Fibroblast of skin of back (primary cell): ENCODE measurements around the gene CBFA2T3.
"Not testable (repeated sequence)": the region's sequence is repeated elsewhere in the genome, so short reads cannot be mapped to it uniquely, and the experiment has no call there.

Experiments used
- DNase-seq: peaks from one replicate; pipeline ENCODE4 v3.0.0-alpha.2; 2013

The CBFA2T3 gene

DNA sequence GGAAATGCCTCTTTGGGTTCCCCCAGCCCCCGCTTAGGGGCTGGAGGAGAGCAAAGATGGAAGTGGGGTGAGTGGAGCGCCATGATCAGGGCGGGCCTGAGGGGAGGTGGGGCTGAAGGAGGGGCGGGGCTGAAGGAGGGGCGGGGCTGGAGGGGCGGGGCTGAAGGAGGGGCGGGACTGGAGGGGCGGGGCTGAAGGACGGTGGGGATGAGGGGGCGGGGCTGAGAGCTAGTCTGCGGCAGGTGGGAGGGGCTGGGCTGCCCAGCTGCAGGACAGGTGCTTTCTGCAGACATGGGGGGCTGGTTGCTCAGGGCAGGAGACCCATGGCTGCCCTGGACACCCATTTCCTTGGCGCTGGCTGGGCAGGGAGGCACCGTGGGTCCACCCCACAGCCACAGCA lies 71.4 kb downstream of the CBFA2T3 start:
- DNase-seq, result no peak

DNA sequence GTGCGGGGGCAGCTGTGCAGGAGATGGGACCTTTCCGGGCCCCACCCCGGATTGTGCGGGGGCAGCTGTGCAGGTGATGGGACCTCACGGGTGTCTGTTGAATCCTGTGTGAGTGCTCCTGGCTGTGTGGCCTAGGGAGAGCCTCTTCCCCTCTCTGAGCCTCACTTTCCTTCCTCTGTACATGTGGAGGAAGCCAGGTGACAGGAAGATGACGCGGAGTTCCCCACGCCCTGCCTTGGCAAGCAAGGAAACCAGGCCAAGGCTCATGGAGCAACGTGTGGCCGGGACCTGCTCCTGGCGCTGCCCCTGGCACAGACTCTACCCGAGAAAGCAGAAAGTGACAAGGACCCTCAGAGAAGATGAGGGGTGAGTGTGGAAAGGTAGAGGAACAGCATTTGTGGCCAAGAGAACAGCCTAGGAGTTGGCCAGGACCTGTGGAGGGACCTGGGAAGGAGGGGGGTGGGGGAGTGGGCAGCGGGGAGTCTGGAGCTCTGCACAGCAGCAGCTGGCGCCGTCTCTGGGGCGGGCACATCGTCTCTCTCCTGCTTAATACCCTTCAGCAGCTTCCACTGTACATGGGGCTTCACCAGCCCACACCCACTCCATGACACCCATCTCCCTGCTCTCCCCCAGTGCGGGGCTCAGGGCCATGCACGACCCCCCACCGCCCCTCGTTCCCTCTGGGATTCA lies 72.2 kb downstream of the CBFA2T3 start:
- DNase-seq, result no peak

DNA sequence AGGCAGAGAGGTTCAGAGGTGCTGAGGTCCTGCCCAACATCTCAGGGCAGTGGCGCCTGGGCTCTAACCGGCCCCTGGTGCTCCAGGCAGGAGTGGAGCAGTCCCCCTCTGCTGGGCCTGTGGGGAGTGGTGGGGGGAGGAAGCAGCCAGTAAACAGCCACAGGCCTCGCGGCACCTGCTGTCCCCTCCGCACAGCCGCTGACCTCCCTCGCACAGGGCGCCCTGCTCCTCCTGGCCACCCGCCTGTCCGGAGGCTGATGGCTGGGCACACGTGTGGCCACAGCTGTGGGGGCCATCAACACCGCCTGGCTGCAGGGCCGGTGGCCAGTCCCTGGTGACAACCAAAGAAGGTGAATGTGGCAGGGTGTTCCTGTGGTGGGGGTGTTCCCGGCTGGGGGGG lies 73.7 kb downstream of the CBFA2T3 start:
- DNase-seq, result no peak

DNA sequence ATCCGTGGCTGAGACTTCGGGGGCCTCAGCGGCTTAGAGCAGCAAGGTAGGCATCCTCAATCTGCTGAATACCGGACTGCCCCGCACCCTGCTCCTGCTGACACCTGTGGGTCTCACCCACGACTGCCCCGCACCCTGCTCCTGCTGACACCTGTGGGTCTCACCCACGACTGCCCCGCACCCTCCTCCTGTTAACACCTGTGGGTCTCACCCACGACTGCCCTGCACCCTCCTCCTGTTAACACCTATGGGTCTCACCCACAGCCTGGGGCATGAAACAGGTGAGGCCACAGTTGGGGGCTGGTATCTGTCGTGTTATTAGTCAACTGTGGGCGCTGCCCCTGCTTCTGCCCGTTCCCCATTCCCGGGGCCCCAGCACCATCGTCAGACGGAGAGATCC lies 74.3 kb downstream of the CBFA2T3 start:
- no peak for DNase-seq

DNA sequence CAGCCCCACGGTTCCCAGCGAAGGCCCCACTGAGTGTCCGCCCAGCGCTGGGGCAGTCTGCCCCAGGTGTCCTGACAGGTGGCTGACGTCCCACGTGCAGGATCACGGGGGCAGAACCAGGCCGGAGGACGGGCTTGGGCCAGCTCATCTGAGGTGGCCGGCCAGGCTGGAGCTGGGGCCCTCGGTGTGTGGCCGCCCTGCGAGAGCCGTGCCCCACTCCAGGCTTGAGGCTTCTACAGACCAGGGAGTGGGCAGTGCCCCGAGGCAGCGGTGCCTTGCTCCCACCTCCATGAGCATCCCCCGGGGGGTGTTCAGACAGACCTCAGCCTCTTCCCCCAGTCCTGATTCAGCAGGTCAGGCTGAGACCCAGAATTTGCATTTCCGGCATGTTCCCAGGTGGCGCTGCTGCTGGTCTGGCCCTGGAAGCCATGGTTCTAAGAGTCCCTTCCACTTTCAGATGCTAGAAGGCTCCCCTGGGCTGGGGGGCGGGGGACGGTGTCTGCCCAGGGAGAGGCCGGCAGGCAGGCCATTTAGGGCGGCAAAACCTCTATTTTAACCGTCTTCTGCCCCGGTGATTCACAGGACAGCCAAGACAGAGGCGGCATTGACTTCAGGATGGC lies 75.2 kb downstream of the CBFA2T3 start:
- no peak for DNase-seq

DNA sequence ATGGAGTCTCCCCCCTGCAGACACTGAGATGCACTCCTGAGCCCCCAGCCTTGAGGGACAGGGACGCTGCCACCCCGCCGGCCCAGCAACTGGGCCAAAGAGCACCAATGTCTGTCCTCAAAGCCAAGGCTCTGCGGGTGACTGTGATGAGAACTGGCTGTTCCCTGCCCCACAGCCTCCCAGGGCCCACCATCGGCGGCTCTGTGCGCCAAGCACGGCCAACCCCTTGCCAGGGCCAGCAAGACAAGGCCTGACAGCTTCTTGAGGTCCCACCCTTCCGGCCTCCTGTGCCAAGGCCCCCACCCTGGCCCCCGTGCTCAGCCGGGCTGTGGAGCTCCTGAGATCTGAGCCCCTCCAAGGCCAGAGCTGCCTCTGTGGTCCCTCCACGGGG lies 76.3 kb downstream of the CBFA2T3 start:
- DNase-seq, result no peak

DNA sequence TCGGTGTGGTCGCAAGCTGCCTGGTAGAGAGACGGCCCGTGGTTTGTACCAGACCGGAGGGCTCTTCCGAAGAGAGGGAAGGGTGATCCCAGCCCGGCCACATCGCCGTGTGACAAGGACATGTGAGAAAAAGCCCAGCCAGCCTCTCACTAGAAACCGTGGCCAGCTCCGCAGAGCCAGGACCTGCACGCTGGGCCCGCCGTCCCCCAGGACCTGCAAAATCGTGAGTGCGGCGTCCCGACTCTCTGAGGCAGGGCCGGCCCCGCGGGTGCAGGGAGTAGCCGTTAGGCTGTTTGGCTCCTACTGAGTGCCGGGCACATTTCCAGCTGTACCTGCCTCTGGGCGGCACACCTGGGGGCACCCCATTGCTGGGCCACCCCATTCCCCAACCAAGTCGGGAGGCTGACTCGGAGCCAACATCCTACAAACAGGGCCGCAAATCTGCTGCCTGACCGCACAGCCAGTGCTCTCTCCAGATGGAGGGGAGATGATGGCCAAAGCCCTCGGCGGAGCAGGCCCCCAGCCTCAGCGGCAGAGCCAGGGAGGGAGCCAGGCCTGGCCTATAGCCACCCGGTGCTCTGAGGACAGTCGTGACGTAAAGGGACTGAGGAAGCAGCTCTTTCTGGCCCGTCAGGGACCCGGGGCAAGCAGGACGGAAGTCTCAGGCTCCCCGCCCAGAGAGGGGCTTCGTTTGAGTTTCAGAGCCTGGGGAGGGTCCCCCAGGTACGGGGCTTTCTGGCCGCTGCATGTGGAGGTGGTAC lies 76.9 kb downstream of the CBFA2T3 start:
- DNase-seq, result no peak

DNA sequence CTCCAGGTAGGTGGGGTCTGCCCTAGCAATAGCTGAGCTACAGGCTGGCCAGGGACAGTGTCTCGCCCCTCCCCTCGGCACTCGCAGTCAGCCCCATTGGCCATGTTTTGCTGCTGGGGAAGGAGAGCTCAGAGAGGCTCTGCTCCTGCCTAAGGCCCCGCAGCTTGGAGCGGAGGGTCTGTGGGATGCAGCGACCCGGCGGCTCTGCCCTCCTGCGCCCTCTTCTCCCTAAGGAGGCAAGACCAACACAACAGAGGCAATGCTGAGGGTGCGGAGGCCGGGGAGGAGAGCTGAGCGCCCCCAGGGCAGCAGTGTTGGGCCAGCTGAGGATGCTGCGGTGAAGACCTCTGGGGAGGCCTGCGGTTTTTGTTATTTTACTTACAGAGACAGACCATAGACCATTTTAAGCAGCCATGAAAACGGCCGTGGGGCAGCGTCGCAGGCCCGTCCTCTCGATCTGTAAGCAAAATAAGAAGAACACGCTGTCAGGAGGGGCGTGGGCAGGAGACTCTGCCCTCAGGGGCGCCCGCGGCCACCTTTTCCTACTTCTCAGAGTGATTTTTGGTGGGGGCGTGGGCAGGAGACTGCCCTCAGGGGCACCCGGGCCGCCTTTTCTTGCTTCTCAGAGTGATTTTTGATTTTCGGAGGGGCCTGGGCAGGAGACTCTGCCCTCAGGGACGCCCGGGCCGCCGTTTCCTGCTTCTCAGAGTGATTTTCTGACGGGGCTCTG lies 79.1 kb downstream of the CBFA2T3 start:
- no peak for DNase-seq

DNA sequence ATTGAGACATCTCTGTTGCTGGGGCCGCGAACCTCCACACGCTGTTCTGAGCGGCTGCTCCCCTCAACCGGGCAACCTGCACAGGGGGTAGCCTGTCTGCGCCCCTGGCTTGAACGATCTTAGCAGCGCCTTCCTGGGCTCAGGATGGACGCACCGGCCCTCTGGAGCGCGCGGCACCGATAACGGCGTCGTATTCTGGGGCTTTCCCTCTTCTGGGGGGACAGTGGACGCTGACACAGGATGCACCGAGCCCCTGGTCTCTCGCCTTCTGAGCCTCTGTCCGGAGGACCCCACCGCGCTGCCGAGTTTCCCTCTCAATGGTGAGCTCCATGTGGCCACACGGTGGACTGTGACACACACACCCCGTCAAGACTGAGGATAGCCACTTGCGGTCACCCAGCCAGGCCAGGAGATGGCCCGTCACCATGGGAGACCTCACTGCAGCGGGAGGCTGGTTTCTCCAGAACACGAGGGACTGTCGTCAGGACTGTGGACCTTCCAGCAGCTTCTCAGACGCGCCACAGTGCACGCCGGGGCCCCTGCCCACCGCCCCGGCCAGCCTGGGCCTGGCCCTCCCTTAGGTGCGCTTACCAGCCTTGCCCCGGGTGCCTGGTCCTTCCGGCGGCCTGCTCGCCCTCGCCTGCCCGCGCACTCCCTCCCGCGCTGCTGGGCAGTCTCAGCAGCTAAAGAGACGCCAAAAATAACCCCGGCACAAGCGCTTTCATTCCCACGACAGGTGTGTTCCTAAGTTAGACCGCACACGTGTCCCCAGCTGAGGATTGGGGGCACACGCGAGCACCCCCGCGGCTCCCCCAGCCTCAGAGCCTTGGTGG lies 80.6 kb downstream of the CBFA2T3 start:
- DNase-seq, result no peak

DNA sequence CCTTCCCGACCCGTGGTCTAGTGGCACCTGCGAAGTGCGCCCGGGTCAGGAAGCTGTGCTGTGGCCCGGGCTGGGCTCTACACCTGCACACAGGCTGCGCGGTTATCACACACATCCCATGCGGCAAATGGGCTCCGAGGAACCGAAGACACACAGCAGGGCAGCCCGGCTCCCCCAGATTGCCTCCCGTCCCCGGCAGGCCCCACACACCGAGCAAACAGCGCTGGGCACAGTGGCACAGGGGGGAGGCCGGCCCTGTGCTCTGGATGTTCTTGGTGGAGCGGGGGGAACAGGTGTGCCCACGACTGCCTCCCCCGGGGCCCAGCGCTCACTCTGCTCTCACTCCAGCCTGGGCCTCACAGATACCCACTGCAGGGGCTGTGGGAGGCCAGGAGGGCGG lies 81.7 kb downstream of the CBFA2T3 start:
- no peak for DNase-seq

DNA sequence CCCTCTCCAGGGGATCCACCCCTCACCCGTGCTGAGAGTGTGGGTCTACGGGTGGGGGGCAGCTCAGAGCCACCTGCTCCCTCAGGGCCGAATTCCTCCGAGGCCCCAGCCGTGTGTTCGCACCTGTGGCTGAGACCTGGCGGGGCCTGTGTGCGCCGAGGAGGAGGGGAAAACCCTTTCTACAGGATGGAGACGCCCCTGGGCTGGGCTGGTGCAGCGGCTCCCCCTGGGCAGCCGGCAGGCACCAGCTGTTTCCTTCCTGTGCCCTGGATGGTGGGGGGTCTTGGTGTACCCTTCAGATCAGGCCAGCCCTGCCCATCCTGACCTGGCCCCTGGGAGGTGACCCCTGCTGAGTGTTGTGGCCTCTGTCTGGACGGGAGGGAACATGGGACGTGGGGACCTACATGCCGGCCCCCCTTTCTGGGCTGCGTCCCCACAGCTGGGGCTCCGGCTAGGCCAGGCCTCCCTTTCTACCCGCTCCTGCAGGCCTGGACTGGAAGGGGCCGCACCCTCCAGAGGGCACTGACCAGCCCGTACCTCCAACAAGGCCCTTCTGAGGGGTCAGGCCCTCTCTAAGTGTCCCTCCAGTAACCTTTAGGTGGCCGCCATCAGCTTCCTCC lies 82.2 kb downstream of the CBFA2T3 start:
- no peak for DNase-seq

DNA sequence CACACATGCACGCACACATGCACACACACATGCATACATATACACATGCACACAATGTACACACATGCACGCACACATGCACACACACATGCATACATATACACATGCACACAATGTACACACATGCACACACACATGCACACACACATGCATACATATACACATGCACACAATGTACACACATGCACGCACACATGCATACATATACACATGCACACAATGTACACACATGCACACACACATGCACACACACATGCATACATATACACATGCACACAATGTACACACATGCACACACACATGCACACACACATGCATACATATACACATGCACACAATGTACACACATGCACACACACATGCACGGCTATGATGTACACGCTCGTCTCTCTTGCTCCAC lies 82.7 kb downstream of the CBFA2T3 start:
- DNase-seq, result not testable (repeated sequence)

DNA sequence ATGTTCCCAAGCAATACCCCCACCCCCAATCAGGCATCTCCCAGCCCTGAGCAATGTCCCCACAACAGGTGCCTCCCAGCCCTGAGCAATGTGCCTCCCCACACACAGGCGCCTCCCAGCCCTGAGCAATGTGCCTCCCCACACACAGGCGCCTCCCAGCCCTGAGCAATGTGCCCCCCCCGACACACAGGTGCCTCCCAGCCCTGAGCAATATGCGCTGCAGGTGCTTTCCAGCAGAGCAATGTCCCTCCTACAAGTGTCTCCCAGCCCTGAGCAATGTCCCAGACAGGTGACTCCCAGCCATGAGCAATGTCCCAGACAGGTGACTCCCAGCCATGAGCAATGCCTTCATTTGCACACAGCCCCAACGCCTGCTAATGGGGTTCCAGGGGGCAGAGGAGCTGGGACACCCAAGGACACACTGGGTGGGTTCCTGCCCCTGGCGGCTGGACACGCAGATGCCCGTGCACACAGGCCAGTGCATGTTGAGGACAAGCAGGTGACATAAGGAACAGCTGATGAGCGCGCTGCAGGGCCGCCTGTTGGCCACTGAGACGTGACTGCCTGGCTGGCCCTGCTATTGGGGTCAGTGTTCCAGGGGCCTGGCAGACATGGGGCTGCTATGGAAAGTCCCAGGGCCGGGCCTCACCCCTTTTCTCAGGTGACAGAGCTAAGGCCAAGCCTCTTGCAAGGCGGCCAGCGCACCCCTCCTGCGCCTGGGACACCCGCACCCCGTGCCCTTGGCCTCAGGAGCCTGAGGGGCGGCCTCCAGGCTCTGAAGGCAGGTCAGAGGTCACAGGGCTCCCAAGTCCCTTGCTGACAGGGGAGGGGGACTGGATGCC lies 83.7 kb downstream of the CBFA2T3 start:
- no peak for DNase-seq

DNA sequence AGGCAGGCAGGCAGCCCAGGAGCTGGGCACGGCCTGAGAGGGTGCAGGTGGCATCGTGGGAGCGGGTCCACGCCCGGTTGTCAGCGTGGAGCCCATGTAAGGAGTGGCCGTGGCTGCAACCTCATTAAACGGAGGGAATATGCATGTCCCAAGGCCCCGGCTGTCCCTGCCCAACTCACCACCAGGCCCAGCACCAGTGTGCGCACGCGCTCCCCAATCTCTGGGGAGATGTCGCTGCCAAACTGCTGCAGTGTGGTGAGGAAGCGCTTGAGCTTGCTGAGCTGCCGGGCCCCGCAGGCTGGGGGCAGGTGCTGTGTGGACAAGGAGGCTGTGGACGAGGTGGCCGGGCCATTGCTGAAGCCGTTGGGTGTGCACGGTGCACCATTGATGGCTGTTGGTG lies 84.9 kb downstream of the CBFA2T3 start:
- no peak for DNase-seq

DNA sequence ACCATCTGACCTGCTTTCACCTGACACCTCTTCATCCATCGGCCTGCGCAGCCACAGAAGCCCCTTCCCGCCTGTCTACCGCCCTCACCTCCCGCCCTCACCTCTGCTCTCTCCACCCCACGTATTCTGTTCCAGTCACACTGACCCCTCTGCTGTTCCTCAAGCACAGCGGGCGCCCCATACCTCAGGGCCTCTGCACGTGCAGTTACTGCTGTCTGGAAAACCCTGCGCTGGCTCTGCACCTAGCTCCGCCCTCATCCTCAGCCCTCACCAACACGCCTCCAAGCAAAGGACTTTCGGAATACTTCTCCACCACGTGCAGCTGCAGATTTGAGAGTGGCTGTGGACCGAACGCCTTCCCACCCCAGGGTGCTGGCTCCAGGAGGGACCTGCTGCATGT lies 85.9 kb downstream of the CBFA2T3 start:
- no peak for DNase-seq

DNA sequence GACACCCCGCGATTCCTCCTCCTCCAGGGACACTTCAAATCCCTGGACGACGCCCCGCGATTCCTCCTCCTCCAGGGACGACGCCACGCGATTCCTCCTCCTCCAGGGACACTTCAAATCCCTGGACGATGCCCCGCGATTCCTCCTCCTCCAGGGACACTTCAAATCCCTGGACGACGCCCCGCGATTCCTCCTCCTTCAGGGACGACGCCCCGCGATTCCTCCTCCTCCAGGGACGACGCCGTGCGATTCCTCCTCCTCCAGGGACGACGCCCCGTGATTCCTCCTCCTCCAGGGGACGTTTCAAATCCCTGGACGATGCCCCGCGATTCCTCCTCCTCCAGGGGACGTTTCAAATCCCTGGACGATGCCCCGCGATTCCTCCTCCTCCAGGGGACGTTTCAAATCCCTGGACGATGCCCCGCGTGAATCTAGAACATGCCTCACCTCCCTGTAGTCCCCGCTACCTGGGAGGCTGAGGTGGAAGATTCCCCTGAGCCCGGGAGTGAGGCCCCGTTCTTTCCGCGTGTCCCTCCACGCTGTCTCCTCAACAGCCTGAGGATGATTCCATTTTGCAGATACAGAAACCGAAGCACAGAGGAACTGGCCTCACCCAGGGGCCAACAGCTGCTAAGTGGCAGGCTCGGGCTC lies 87.2 kb downstream of the CBFA2T3 start:
- DNase-seq, result not testable (repeated sequence)

DNA sequence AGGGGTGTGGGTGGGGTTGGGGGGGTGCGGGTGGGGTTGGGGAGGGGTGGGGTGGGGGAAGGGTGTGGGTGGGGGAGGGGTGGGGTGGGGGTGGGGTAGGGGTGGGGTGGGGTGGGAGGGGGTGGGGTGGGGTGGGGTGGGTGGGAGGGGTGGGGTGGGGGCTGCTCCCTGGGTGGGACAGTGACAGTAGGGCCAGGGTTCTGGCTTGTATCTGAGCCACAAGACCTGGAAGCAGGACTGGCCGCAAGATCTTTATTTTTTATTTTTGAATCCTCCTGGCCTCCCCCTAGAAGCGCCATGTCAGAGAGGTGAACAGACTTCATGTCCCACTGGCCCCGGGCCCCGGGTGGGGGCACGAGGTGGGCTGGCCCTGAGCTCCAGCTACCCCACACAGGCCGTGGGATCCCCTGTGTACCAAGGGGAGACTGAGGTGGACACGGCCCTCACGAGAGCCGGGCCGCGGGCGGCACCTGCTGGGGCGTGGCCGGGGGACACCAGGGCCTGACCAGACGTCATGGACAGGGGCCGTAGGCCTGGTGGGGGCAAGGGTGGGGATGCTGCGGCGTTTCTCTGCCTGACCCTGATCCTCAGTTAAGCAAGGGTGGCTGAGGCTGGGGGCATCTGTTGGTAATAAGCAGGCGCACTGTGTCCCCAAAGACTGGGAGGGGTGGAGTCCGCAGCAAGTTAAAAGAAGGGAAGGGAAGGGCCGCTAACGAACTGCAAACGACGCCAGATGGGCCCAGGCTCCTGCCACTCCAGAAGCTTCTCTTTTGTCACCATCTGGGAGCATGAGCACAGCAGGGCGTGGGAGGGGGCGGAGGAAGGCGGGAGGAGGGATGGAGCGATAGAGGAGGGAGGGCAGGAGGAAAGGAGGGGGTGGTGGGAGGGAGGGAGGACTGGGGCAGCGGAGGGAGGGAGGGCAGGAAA lies 88.3 kb downstream of the CBFA2T3 start:
- DNase-seq, result peak; percentile 6

DNA sequence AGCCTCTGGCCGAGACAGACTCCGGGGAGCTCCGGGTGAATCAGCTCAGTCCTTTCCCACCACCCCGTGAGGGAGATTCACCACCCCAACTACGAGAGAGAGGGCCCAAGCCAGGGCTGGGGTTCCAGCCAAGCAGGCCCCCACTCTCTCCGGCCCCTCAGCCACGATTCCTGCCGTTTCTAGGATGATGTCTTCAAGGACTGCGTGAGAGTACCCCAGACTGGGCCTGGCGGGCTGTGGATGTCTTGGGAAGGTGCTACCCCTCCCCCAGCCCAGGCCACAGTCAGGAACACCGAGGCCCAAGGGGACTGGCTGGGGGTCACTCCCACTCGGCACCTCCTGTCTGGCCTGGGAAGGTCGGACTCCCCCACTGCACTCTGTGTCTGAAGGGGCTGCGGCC lies 89.0 kb downstream of the CBFA2T3 start:
- DNase-seq, result no peak

DNA sequence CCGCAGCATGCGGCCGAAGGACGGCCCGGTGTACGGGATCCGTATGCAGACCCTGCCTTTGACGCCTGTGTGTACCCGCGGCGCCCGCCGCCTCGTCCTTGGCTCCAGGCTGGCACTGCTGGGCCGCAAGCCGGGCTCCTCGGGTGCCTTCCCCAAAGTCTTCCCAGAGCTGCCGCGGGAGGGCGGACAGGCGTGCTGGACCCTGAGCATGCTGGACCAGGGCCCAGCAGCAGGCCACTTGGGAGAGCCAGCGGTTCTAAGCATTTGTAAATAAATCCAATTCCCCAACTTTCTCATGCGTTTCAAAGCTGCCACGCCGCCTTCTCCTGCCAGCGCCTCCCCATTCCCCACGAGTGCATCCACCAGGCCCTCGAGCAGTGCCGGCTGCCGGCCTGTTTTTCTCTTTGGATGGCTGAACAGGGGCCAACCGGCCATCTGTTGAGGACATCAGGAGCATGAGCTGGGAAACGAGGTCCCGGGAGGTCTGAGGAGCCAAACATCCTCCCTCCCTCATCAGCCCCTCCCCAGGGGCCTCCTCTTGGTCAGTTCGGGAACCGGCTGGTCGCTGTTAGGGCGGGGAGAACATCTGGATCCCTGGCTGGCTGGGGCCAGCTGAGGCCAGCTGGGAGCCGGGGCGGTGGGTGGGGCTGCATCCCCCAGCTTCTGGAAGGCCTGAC lies 90.0 kb downstream of the CBFA2T3 start:
- DNase-seq, result no peak
